Right lobe of liver (tissue), 4 donors: ENCODE measurements around the gene ANP32D.

ENCODE experiments used
- CTCF ChIP-seq, 4 donors: fragments of 200-600 bp in 3 of 4; fragments of 450-650 bp in 1 of 4; IDR thresholded peaks; one replicate each; pipeline versions ENCODE4 v1.5.1 to v1.8.0; 2016 to 2022; ENCODE audit warnings: antibody characterized with exemption in 4 of 4, mild to moderate bottlenecking in 2 of 4
- POLR2A ChIP-seq: fragments of 450-650 bp; IDR thresholded peaks from one replicate; pipeline ENCODE4 v1.6.1; 2017; ENCODE audit warnings: antibody characterized with exemption, mild to moderate bottlenecking
- donor health status: DM: no; HTN: no; CAD: no.
- donor health status: DM: no; HTN: no; CAD: no.
- donor health status: DM: no; HTN: yes; CAD: no.

GRCh38 chr12:48482198-48482597 lies 9.8 kb downstream of the ANP32D start, which contains the start of gene C12orf54:
- TF ChIP-seq CTCF (IDR thresholded peaks at IDR 0.05) (no peak), POLR2A (no peak)
